HG02840 (cell line): ENCODE results near the gene CACNA1B.

Experiments
- ATAC-seq: cut with Tn5 transposase; IDR thresholded peaks from one replicate; pipeline ENCODE4 v1.9.1; 2021; ENCODE audit warnings: mild to moderate bottlenecking, moderate library complexity, moderate number of reproducible peaks; ENCODE audit not compliant: unreplicated experiment, low FRiP score

The CACNA1B gene

DNA sequence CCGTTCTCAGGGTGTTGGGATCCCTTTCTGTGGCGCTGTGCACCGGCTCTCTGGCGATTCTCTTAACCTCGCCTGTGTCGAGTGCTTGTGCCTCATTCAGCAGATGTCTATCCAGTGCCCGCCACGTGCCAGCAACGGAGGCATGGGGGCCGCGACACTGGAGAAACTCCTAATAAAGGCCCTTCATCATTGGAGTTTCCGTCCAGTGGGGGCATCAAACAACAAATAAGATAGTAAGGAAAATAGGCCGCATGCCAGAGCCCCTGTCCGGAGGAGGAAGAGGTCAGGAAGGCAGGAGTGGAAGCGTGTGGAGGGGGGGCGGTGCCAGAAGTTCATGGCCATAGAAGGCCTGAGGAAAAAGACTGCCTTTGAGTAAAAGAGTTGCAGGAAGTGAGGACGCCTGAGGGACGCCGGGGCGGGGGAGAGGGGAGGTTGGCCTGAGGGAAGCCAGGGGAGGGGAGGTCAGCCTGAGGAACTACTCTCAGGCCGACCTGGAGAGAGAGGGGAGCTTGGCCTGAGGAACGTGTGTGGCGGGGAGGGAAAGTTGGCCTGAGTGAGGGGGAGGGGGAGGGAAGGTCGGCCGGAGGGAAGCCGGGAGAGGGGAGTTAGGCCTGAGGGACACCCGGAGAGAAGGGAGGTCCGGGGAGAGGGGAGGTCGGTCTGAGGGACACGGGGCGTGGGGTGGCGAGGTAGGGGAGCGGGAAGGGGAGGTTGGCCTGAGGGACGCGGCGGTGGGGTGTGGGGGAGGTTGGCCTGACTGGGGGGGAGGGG is 82.2 kb downstream of the CACNA1B start:
- no peak for ATAC-seq

DNA sequence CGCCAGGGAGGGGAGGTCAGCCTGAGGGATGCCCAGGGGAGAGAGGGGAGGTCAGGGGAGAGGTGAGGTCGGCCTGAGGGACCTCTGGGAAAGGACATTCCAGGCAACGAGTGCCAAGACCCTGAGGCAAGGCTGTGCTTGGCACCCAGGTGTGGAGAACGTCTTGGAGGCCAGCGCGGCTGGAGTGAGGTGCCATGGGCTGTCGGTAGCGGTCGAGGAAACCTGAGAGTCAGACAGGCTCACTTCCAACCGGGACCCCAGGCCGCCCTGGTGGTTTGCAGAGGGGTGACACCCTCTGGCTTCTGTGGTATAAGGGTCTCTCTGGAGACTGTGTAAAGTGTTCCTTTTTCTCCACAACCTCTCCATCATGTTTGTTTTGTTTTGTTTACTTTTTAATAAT is 82.9 kb downstream of the CACNA1B start:
- ATAC-seq, result no peak

DNA sequence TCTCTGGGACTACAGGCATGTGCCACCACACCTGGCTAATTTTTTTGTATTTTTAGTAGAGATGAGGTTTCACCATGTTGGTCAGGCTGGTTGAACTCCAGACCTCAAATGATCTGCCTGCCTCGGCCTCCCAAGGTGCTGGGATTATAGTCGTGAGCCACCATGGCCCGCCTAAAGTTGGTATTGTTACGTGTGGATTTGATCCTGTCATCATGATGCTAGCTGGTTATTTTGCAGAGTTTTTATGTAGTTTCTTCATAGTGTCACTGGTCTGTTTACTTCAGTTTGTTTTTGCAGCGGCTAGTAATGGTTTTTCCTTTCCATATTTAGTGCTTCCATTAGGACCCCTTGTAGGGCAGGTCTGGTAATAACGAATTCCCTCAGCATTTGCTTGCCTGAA is 85.9 kb downstream of the CACNA1B start:
- ATAC-seq, result no peak

DNA sequence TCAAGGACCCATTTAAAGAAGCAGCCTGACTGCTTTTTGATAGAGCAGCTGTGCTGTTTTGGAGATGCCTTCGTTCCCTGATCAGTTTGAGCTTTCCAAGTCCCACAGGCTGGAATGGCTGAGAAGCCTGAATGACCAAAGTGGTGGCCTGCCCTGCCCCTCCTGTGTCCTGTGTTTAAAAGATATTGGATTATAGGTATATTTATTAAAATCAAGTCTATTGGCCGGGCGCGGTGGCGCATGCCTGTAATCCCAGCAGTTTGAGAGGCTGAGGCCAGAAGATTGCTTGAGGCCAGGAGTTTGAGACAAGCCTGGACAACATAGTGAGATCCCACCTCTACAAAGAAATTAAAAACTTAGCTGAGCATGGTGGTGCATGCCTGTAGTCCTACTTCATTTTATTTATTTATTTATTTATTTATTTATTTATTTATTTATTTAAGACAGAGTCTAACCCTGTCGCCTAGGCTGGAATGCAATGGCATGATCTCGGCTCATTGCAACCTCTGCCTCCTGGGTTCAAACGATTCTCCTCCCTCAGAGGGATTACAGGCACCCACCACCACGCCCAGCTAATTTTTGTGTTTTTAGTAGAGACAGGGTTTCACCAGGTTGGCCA is 87.7 kb downstream of the CACNA1B start:
- ATAC-seq, result no peak

DNA sequence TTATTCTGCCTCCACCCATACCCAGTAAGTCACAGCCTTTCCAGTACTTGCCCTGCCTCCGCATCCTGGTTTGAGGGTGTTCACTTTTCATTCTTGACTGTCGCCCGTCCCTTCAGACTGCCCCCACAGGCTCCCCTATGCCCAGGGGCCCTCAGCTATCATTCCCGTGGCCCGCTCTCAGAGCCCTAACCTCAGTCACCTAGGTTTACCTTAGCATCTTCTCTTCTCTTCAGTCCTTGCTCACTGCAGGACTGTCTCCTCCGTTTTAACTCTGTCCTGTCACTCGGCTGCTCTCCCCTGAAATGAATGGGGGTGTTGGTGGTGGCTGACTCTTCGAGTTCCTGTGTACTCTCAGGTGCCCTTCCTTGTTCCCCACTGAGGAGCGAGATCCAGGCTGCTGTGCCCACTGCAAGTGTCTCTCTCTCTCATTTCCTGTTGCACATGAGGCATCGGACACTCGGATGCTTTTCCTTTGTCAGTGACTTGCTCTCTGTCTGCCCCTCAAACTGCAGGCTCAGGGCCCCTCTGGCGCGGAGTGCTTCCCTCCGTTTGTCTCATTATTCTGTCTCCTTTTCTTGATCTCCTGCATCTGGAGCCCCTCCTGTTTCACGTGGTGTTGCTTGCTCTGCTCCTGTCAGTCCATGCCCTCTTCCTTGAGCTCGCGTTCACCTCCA is 89.8 kb downstream of the CACNA1B start:
- no peak for ATAC-seq

DNA sequence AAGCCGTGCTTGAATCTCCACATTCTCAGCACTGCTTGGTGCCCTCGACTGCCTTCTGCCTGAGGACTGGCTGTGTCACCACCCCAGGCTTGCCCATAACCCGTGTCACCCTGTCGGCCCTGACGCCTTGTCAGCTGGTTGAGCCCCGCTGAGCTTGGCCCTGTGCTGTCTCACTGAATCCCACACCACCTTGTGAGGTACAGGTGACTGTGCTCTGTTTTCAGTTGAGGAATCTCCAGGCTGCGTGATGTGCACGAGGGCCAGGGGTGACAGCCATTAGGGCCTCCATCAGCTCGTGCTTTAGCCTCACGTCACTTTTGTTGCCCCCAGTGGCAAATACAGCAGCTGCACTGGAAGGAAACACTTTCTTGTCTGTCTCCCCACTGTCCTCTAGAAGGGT is 90.7 kb downstream of the CACNA1B start:
- no peak for ATAC-seq

DNA sequence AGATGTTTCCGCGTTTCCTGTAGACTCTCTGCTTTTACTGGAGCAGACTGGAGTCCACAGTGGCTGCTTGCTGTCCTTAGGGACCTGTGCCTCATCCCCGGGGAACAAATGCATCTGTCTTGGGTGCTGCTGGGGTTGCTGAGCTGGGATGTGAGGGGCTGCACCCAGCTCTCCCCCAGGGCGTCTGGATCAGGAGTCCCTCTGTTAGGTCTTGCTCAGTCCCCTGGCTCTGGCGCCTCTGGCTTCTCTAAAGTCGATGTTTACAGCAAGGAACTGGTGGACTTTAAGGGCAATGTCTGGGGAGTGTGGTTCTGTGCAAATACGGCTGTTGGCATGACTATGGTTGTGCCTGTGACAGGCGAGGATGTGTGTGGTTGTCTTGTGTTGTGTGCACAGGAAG is 91.4 kb downstream of the CACNA1B start:
- no peak for ATAC-seq

DNA sequence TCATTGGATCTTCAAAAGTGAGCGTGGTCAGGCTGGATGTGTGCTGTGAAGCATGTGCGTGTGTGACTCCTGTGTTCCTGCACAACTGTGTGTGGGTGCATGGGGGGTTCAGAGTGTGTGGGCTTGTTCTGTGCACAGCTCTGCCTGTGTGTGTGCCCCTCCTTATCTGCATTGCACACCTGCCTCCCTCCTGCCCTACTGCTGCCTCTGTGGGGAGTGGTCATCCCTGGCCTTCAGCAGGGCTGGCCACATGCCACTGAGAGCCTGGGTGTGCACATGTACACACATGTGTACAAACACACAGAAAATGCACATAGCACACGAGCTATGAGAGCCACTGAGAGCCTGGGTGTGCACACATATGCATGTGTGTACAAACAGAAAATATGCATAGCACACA is 92.1 kb downstream of the CACNA1B start:
- no peak for ATAC-seq

DNA sequence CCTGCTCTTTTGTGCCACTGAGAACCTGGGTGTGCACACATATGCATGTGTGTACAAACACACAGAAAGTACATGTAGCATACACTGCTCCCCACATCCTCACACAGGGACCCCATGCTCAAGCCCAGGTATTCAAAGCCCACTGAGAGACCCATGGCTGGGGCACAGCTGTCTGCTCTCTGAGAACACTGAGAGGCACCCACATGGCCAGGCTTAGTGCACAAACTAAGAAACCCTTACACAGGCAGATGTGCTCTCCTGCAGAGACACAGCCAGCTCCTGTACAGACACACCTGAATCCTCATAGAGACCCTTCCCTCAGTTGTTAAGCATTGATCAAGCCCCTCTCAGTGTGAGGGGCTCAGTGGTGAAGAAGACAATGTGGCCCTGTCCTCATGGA is 92.5 kb downstream of the CACNA1B start:
- no peak for ATAC-seq

DNA sequence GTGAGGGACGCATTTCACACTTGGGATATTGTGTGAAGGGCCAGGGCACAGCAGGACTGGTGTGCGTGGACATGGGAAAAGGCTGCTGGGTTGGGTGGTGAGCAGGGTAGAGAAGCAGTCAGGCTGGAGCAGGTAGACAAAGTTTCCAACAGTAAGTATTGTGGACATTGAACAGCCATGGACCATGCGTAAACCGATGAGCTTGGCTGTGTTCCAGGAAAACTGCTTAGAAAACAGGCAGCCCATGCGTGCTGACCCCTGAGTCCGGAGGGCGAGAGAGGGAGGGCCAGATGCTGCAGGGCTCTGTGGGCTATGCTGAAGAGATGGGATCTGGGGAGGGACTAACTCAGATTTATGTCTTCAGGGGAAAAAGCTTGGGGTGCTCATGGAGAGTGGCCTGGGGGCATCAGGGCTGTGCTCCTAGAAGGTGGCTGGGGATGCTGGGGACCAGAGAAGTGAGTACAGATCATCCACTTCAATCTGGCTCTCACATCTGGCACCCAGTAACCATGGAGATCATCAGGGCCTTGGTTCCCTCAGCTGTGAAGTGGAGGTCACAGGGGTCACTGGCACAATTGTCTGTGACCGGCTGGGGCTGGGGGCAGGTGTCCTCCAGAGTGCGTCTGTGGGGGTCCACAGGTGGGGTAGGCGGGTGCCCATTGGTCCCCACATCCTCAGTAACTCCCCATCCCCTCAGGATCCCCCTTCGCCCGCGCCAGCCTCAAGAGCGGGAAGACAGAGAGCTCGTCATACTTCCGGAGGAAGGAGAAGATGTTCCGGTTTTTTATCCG is 93.3 kb downstream of the CACNA1B start:
- no peak for ATAC-seq

DNA sequence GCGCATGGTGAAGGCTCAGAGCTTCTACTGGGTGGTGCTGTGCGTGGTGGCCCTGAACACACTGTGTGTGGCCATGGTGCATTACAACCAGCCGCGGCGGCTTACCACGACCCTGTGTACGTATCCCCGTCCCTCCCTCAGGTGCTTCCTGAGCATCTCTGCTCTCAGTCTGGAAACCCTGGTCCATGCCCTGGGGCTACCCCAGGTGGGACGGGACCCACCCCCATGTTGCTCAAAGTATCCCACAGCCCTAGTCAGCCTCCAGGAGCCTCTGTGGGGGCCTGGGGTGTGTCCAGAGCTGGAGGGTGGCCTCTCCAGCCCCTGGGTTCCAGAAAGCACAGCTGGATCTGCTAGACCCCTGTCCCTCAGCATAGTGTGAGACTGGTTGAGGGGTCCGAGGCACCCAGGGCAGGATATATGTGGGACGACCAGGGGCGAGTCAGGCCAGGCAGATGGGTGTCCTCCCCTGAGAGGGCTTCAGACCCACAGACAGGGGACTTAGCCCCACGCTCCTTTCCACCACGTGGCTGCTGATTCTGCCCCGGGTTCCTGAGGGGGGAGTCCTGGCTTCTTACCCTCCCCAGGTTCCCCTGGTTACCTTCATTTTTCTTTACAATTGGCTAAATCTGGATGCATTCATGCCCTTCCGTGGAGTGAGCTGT is 94.0 kb downstream of the CACNA1B start:
- no peak for ATAC-seq

DNA sequence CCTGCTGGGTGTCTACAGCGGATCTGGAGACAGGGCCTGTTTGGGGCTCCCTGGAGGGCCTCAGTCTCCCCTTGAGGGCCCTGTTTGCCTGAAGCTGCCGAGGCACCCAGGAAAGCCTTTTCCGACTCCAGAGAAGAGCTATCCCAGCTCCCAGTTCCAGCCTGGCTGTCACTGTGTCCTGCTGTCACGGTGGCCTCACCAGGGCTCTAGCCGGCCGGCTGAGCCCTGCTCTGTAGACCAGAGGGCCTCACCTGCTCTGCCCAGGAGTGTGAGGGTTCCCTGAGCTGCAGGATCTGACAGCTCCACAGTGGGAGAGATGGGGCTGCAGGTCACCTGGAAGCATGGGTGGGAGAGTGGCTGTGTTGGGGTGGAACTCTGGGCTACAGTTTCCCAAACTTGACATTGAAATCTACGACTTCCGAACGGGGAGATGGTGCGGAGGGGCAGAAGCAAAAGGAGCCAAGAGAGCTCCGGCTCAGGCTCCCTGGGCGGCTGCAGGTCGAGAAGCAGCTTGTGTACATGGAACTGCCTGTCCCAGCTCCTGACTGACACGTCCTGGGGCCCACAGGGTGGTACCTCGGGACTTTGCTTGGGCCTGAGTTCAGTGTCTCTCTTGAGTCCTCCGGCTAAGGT is 94.9 kb downstream of the CACNA1B start:
- ATAC-seq, result no peak

DNA sequence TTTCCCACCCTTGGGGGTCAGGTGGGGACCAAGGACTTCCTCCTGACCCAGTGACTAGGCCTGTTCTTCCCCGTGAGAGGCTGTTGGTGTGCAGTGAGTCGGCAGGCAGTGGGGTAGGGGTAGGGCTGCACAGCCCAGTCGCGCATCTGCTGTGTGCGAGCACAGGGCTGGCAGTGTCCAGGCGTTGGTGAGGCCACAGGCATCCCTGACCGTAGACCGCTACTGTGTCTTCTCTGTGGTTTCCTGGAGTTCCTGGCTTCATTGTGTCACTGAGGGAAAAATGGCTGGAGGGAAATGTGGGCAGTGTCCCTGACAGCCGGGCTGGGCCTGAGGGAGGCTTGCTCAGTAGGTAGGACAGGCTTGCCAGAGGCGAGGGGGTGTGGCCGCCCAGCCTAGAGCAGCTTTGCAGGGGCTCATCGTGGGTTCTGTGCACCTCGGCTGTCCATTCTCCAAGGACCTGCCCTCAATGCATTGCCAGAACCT is 95.4 kb downstream of the CACNA1B start:
- no peak for ATAC-seq

DNA sequence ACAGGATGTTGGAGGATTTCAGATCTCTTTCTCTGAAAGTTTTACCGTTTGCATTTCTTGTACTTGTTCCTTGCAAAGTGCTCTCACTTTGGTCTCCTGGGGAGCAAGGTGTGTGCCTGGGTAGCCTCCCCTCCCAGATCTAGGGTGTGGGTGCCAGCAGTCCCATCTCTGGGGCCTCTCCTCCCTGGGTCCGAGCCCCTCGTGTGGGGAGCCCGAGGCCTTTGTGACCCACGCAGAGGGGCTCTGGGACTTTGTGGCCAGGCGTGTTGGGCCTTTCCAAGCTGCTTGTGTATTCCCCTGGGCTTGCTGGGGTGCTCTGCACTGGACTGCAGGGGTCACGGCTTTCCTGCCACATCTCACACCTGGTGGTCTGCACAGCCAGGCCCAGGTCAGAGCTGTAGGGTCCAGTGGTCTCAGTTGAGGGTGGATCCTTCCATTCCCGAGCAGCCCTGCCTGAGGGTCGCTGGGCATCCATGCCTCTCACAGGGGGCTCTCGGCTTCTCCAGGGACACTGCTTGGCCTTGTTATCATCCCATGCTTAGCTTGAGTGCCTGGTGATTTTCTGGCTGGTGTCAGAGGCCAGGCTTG is 96.3 kb downstream of the CACNA1B start:
- ATAC-seq, result no peak

DNA sequence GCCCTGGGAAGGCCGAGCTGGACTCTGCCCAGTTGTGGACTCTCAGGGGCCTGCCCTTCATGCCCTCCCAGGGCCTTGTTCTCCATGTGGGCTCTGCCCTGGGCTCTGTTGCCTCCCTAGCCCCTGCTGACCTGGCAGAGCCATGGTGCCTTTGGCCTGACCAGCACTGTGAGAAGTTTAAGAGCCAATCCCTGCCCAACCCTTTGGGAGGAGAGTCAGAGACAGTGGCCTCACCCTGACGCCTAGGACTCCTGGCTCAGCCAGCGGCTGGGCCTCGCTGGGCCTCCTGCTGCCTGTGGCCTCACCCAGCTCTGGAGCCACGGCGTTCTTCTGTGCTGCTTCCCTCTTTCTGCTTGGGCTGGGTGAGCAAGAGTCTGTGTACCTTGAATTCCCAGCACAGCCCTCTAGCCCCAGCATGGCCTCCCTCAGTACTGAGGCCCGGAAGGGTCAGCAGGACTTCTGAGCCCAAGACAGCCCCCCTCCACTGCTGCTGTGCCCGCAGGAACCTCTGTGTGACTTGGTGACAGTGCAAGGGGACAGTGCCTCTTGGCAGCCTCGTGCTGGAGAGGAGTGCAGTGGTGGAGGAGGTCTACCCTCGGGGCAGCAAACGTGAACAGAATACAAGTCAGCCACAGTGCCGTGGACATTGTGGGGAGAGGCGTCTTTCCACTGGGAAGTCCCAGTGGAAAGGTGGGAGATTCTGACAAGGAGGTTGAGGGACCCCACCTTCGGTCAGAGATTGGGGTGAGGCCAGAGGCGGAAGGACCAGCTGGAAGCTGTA is 97.4 kb downstream of the CACNA1B start:
- ATAC-seq, result no peak

DNA sequence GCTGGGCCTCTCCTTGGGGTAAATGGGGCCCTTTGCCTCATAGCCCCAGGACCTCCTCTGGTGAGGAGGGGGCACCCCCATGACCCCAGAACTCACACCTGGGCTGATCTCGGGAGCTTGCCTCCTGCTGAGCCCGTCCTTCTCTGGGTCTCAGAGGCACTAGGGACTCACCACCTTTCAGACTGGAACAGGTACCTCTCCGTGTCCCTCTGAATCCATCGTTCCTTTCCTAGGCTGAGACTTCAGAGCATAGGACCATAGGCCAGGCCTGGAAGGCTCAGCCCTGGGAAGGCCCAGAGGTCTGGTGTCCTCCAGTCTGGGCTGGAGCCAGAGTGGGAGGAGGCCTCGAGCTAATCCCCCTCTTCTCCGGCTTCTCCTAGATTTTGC is 97.9 kb downstream of the CACNA1B start:
- ATAC-seq, result no peak

DNA sequence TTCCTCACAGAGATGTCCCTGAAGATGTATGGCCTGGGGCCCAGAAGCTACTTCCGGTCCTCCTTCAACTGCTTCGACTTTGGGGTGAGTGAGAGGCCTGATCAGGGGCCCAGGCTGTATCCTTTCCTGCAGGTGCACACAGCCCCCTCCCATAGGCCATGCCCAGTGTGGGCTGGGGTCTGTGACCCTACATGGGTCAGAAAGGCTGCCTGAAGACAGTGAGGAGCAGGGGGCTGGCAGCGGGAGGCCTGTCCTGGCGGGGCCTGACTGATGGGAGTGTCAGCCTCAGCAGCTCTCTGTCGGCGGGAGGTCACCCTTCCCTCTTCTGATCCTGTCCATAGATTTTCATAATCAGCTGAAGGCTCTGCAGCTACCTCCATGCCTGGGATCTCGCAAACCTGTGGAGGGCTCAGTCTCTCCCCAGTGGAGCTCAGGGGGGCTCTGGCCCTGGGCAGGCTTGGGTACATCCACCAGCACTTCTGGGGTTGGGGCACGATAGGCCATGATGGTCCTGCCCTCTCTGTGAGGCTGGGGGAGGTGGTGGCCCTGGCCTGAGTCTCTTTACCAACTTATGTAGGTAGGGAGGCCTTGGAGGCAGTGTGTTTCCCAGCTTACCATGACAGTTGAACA is 98.5 kb downstream of the CACNA1B start:
- no peak for ATAC-seq

DNA sequence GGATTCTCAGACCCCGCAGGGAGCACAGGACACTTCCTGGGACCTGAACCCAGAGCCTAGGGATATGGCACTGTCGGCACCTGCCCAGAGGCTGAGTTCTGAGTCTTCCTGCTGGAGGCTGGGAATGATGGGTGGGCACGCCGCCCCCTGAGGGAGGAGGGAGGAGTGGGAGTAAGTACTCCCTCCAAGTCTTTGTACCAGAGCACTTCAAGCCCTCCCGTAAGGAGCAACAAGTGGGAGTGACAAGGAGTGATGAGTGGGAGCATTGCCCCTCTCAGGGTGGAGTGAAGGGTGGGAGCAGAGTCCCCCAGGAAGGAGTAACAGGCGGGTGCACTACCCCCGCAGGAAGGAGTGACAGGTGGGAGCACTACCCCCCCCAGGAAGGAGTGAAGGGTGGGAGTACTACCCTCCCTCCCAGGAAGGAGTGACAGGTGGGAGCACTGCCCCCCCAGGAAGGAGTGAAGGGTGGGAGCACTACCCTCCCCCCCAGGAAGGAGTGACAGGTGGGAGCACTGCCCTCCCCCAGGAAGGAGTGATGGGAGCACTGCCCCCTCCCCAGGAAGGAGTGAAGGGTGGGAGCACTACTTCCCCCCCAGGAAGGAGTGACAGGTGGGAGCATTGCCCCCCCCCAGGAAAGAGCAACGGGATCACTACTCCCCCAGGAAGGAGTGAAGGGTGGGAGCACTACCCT is 100.1 kb downstream of the CACNA1B start:
- no peak for ATAC-seq
